Measurements from ENCODE around the gene FCN1.

- TF ChIP-seq CTCF (IDR thresholded peaks at IDR 0.05; ENCODE audit: low read depth, low read length) (no peak), POLR2A (IDR thresholded peaks at IDR 0.05; ENCODE audit: extremely low read depth, insufficient read length) (no peak)
Measured at GRCh38 chr9:134886413-134886913, 31.2 kb downstream of the FCN1 start.

Data from NB4 (cell line).